Keratinocyte (primary cell): Measurements from ENCODE around the gene HADH. TPM values are rescaled to one million over a fixed set of nuclear protein-coding genes. Genes with fewer than 3 reads are reported as not detected.

ENCODE experiments used
- DNase-seq: peaks from one replicate; pipeline ENCODE4 v3.0.0-alpha.2; 2011; ENCODE audit warnings: low read depth, missing footprints, low spot score
- FAIRE-seq: peaks from 2 replicates; lab custom pipeline; 2011; peaks lifted over from hg19 to GRCh38; lab: Jason Lieb, UNC
- H2AFZ ChIP-seq: 2 replicates; pipeline ENCODE4 v1.6.0; 2012; ENCODE audit warnings: low read length, control low read depth, inconsistent platforms; ENCODE audit not compliant: control insufficient read depth
- H3K27ac ChIP-seq: 2 replicates; pipeline ENCODE4 v1.5.1; 2011; ENCODE audit warnings: low read length; ENCODE audit not compliant: control insufficient read depth, insufficient read depth
- H3K27me3 ChIP-seq: 3 replicates; pipeline ENCODE4 v1.6.0; 2011; ENCODE audit warnings: low read length; ENCODE audit not compliant: control insufficient read depth, insufficient read depth; ENCODE audit errors: extremely low read depth
- H3K36me3 ChIP-seq, 2 experiments: 2 replicates in 1 of 2; 3 replicates in 1 of 2; pipeline ENCODE4 v1.5.1; 2011; ENCODE audit warnings: low read length in 2 of 2, mild to moderate bottlenecking in 1 of 2; ENCODE audit not compliant: control insufficient read depth in 2 of 2, insufficient read depth in 2 of 2; ENCODE audit errors: extremely low read depth in 1 of 2
- H3K4me1 ChIP-seq: 3 replicates; pipeline ENCODE4 v1.5.1; 2011; ENCODE audit warnings: low read length; ENCODE audit not compliant: control insufficient read depth, insufficient read depth; ENCODE audit errors: extremely low read depth
- H3K4me2 ChIP-seq: 3 replicates; pipeline ENCODE4 v1.6.0; 2011; ENCODE audit warnings: low read depth, low read length; ENCODE audit not compliant: control insufficient read depth, insufficient read depth; ENCODE audit errors: extremely low read depth
- H3K4me3 ChIP-seq, 3 experiments: fragments of 200-600 bp in 1 of 3; sonication (generic) in 1 of 3; 2 replicates in 2 of 3; 3 replicates in 1 of 3; pipeline ENCODE4 v1.5.1; 2011 to 2016; ENCODE audit warnings: low read length in 3 of 3, mild to moderate bottlenecking in 3 of 3, control low read depth in 2 of 3, inconsistent platforms in 1 of 3, low read depth in 1 of 3, mixed read lengths in 1 of 3, mixed run types in 1 of 3, moderate library complexity in 1 of 3; ENCODE audit not compliant: control insufficient read depth in 2 of 3, insufficient read depth in 2 of 3; ENCODE audit errors: extremely low read depth in 1 of 3
- H3K79me2 ChIP-seq: 2 replicates; pipeline ENCODE4 v1.6.0; 2012; ENCODE audit warnings: low read length; ENCODE audit not compliant: control insufficient read depth, insufficient read depth
- H3K9ac ChIP-seq: 3 replicates; pipeline ENCODE4 v1.6.0; 2011; ENCODE audit warnings: low read length; ENCODE audit not compliant: control insufficient read depth, insufficient read depth; ENCODE audit errors: extremely low read depth
- H3K9me1 ChIP-seq: 3 replicates; pipeline ENCODE4 v1.6.0; 2011; ENCODE audit warnings: low read length; ENCODE audit not compliant: control insufficient read depth, insufficient read depth; ENCODE audit errors: extremely low read depth
- H3K9me3 ChIP-seq: 2 replicates; pipeline ENCODE4 v1.5.1; 2012; ENCODE audit warnings: low read depth, low read length; ENCODE audit not compliant: control insufficient read depth
- H4K20me1 ChIP-seq: 3 replicates; pipeline ENCODE4 v1.6.0; 2011; ENCODE audit warnings: low read length; ENCODE audit not compliant: control insufficient read depth, insufficient read depth; ENCODE audit errors: extremely low read depth
- EZH2 ChIP-seq: IDR thresholded peaks from one replicate; pipeline ENCODE4 v1.6.1; 2012; ENCODE audit warnings: inconsistent platforms, mild to moderate bottlenecking, low read length, moderate library complexity
- dilution Hi-C: fragments of 300-500 bp; cut with MboI; formaldehyde crosslinking; loops from one replicate; pipeline ENCODE4 v1.7.0; 2020; ENCODE audit warnings: low sequenced_read_pairs; ENCODE audit not compliant: extremely low pct_ligation_motif_present
- polyA plus RNA-seq, 5 experiments: library from polyadenylated mRNA; depleted of rRNA in 3 of 5; stranded (reverse) in 3 of 5; stranded (forward) in 1 of 5; unstranded in 1 of 5; fragments of >200 nt; gene quantifications; 1 replicate in 1 of 5; 2 replicates in 3 of 5; 3 replicates in 1 of 5; pipeline versions ENCODE4 v1.2.1 to v1.2.3, GENCODE V29; 2011 to 2012; ENCODE audit warnings: missing spikeins in 2 of 5, low read depth in 1 of 5, low replicate concordance in 1 of 5
- TF ChIP-seq, protein P1 (sequence below), 3 experiments: IDR thresholded peaks in 1 of 3; conservative IDR thresholded peaks in 1 of 3; optimal IDR thresholded peaks in 1 of 3; 2 replicates in 2 of 3; 3 replicates in 1 of 3; pipeline versions ENCODE3 to v1.5.1; 2011; ENCODE audit warnings: low read length in 3 of 3, mild to moderate bottlenecking in 3 of 3, moderate library complexity in 2 of 3, control low read depth in 1 of 3, inconsistent platforms in 1 of 3; ENCODE audit not compliant: insufficient read depth in 2 of 3; ENCODE audit errors: extremely low read depth in 1 of 3

HADH gene
- polyA plus RNA-seq, 1 donor (not counting 4 experiments of a cell fraction or from before 2014, with no cell fraction given): 49.3 TPM

DNA sequence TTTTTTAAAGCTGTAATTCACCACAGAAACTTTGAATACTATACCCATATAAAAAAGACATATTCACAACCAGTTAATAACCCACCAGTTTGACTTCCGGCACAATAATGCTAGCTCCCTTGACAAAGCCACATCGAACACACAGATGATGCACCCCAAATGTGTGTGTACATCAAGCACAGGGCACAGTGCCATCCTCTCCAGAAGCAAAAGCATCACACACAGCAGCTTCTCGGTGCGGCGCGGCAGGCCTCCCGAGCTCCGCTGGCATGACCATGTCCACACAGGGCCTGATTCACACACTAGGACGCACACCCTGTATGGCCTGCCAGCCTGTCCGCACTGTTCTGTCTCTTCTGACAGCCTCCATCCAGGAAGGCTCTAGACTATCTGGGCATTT, 91.1 kb downstream of the HADH start:
- H4K20me1 ChIP-seq: no peaks in the 10 kb centered on the region
- FAIRE-seq (no peak), DNase-seq (no peak)
- H3K9me1 ChIP-seq: no peaks in the 10 kb centered on the region
- H3K4me1 ChIP-seq: no peaks in the 10 kb centered on the region
- TF ChIP-seq, protein P1, sequence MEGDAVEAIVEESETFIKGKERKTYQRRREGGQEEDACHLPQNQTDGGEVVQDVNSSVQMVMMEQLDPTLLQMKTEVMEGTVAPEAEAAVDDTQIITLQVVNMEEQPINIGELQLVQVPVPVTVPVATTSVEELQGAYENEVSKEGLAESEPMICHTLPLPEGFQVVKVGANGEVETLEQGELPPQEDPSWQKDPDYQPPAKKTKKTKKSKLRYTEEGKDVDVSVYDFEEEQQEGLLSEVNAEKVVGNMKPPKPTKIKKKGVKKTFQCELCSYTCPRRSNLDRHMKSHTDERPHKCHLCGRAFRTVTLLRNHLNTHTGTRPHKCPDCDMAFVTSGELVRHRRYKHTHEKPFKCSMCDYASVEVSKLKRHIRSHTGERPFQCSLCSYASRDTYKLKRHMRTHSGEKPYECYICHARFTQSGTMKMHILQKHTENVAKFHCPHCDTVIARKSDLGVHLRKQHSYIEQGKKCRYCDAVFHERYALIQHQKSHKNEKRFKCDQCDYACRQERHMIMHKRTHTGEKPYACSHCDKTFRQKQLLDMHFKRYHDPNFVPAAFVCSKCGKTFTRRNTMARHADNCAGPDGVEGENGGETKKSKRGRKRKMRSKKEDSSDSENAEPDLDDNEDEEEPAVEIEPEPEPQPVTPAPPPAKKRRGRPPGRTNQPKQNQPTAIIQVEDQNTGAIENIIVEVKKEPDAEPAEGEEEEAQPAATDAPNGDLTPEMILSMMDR (optimal IDR thresholded peaks at IDR 0.05 in 1 of 3, IDR thresholded peaks at IDR 0.05 in 1 of 3, conservative IDR thresholded peaks at IDR 0.05 in 1 of 3; ENCODE audit: extremely low read depth in 1 of 3, insufficient read depth in 2 of 3, low read length in 3 of 3): no peak
- TF ChIP-seq EZH2: no peak
- no peaks in the 10 kb centered on the region for H3K9me3 ChIP-seq
- H3K4me3 ChIP-seq: no peak overlapping the region
- no peak overlapping the region for H3K9ac ChIP-seq
- H3K27ac ChIP-seq: no peak overlapping the region
- H3K27me3 ChIP-seq: peaks cover 4% of the 10 kb centered on the region
- no peaks in the 10 kb centered on the region for H3K79me2 ChIP-seq
- no peak overlapping the region for H2AFZ ChIP-seq
- H3K36me3 ChIP-seq: no peaks in the 10 kb centered on the region
- H3K4me2 ChIP-seq: no peak overlapping the region
- dilution Hi-C loops: no loop called here

- dilution Hi-C loops: no loop called here
- Histone ChIP-seq H3K79me2 (no peaks in the 10 kb centered on the region), H3K36me3 (no peaks in the 10 kb centered on the region), H3K27me3 (peaks cover 4% of the 10 kb centered on the region), H3K27ac (no peak overlapping the region), H2AFZ (no peak overlapping the region), H3K9me1 (no peaks in the 10 kb centered on the region), H3K9ac (no peak overlapping the region), H3K4me2 (no peak overlapping the region), H3K4me3 (no peak overlapping the region), H3K4me1 (no peaks in the 10 kb centered on the region), H4K20me1 (no peaks in the 10 kb centered on the region), H3K9me3 (no peaks in the 10 kb centered on the region)
- DNase-seq (no peak), FAIRE-seq (no peak)
- TF ChIP-seq EZH2: no peak
- TF ChIP-seq, protein P1 (optimal IDR thresholded peaks at IDR 0.05 in 1 of 3, IDR thresholded peaks at IDR 0.05 in 1 of 3, conservative IDR thresholded peaks at IDR 0.05 in 1 of 3; ENCODE audit: extremely low read depth in 1 of 3, insufficient read depth in 2 of 3, low read length in 3 of 3): no peak
These were observed 91.6 kb downstream of the HADH start for GRCh38 chr4:108081256-108081655.

Other genes with a start within 250 kb of the HADH start
- 35.1 to 41.1 TPM (median 38.5 TPM) in 3 replicates for gene SGMS2, start 165.0 kb upstream of the HADH start, polyA plus RNA-seq
- gene CYP2U1, start 58.3 kb upstream of the HADH start, polyA plus RNA-seq: 2.6 to 3.7 TPM (median 3.4 TPM) in 3 replicates
- gene LEF1, start 179.0 kb downstream of the HADH start, polyA plus RNA-seq: 1.1 to 1.5 TPM (median 1.5 TPM) in 3 replicates